Measurements from ENCODE around the gene HS3ST3A1.
"Not testable (repeated sequence)": the region's sequence is repeated elsewhere in the genome, so short reads cannot be mapped to it uniquely, and the experiment has no call there.

HS3ST3A1 gene

GRCh38 chr17:13508896-13509295 lies 92.8 kb downstream of the HS3ST3A1 start:
- no peak for TF ChIP-seq CTCF (IDR thresholded peaks at IDR 0.05; ENCODE audit: extremely low read depth, missing control alignments)
- DNase-seq (ENCODE audit: low spot score) = no peak

- TF ChIP-seq CTCF (IDR thresholded peaks at IDR 0.05; ENCODE audit: extremely low read depth, missing control alignments) = no peak
- no peak for DNase-seq (ENCODE audit: low spot score)
These were observed 98.2 kb downstream of the HS3ST3A1 start for GRCh38 chr17:13503526-13503925.

DNA sequence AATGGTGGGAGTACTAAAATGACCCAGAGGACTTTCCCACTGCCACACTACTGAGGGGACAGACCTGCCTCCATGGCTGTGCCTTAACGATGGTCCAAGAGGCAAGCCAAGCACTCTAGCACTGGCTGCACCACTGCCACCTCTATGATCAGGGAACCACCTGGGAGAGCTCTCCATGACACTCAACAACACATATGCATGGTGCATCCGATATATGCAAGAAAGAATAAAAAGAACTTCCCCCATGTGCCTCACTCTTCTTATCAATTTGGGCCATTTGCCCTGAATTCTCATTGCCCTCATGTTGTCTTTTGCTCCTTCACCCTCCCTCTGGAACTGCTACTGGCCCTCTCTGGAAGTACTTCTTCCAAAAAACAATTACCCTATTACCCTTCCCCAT lies 99.5 kb downstream of the HS3ST3A1 start:
- TF ChIP-seq CTCF (IDR thresholded peaks at IDR 0.05; ENCODE audit: extremely low read depth, missing control alignments) = no peak
- DNase-seq (ENCODE audit: low spot score) = no peak

GRCh38 chr17:13500947-13501346 lies 100.8 kb downstream of the HS3ST3A1 start:
- DNase-seq (ENCODE audit: low spot score) = no peak
- no peak for TF ChIP-seq CTCF (IDR thresholded peaks at IDR 0.05; ENCODE audit: extremely low read depth, missing control alignments)

DNA sequence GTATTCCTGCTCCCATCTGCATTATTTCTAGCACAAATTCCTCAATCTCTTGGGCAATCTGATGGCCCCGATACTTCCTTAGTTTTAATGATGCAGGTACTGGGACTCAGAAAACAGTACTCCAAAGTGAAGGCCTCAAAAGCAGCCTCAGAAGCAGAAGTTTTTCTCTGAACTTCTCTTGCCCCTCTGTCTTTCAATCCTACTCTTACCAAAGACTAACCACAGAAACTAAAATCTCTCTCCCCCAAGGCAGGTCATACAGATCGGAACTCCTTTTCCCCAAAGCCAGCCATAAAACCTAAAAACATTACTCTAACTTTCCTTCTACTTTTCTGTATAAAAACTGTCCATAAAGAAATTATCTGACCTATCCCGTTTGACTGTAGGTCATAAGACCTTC lies 103.5 kb downstream of the HS3ST3A1 start:
- TF ChIP-seq CTCF (IDR thresholded peaks at IDR 0.05; ENCODE audit: extremely low read depth, missing control alignments) = no peak
- no peak for DNase-seq (ENCODE audit: low spot score)

DNA sequence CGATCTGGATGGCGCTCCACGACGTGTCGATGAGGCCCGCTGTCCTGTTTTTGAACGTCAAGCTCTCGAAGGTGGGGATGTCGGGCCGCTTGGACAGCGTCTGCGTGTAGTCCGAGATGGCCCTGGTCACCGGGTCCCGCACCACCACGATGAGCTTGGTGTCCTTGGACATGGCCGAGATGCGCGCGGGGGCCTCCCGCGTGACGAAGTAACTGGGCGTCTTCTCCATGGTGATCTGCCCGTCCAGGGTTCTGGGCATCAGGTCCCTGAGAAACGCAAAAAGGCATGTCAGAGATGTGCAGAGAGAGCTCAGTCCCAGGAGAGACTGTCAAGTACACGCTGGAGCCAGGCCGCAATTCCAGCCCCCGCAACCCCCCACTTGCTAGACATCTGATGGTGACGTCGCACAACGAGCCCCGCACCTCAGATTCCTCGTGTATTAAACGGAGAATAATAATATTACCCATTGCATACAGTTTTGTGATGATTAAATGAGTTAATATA lies 105.1 kb downstream of the HS3ST3A1 start:
- DNase-seq (ENCODE audit: low spot score) = not testable (repeated sequence)

- DNase-seq (ENCODE audit: low spot score) = no peak
- TF ChIP-seq CTCF (IDR thresholded peaks at IDR 0.05; ENCODE audit: extremely low read depth, missing control alignments) = no peak
These were observed 106.3 kb downstream of the HS3ST3A1 start for GRCh38 chr17:13495423-13495822.

DNA sequence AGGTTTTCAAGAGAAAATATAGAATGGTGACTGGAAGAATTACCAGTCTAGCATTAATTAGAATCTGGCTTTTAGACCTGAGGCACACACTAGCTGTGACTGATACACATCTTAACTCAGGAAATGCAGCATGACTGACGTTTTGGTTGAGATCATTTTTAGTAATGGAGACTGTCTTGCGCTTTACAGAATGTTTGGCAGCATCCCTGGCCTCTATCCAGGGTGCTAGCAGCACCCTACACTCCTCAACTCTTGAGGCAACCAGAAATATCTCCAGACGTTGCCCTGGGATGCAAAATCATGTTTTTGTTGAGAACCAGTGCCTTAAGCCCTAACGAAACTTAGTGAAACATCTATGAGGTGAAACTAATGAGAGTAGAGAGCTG lies 109.0 kb downstream of the HS3ST3A1 start:
- no peak for DNase-seq (ENCODE audit: low spot score)
- no peak for TF ChIP-seq CTCF (IDR thresholded peaks at IDR 0.05; ENCODE audit: extremely low read depth, missing control alignments)

Data from GM20000 (cell line).